Calu3 (cell line): ENCODE results near the gene DDC. TPM values are rescaled to one million over a fixed set of nuclear protein-coding genes. Genes with fewer than 3 reads are reported as not detected.

Experiments used
- BruUV-seq: library from RNA; stranded (reverse); fragments of 400-500 nt; replicated peaks from 2 replicates; lab custom pipeline; 2021; lab: Mats Ljungman, UMichigan
- CTCF ChIA-PET: fragments of 300-600 bp; sonication (Branson Sonifier 250); formaldehyde crosslinking; loops from one replicate; lab custom pipeline; 2022; ENCODE audit warnings: antibody characterized with exemption; lab: Charles Lee
- DNase-seq: peaks from one replicate; pipeline ENCODE4 v3.0.0; 2022
- H3K27ac Mint-ChIP-seq: one replicate; pipeline ENCODE4 v1.8.0; 2022; ENCODE audit warnings: mixed read lengths; ENCODE audit not compliant: unreplicated experiment
- H3K27me3 Mint-ChIP-seq: one replicate; pipeline ENCODE4 v1.8.0; 2022; ENCODE audit warnings: mixed read lengths; ENCODE audit not compliant: unreplicated experiment
- H3K36me3 Mint-ChIP-seq: one replicate; pipeline ENCODE4 v1.8.0; 2022; ENCODE audit warnings: mild to moderate bottlenecking, moderate library complexity, mixed read lengths; ENCODE audit not compliant: insufficient read depth, unreplicated experiment
- H3K4me1 Mint-ChIP-seq: one replicate; pipeline ENCODE4 v1.8.0; 2022; ENCODE audit warnings: mild to moderate bottlenecking, low read depth, mixed read lengths; ENCODE audit not compliant: unreplicated experiment
- H3K4me3 Mint-ChIP-seq: one replicate; pipeline ENCODE4 v1.8.0; 2022; ENCODE audit warnings: mild to moderate bottlenecking, low read depth, moderate library complexity, mixed read lengths; ENCODE audit not compliant: unreplicated experiment
- H3K9me3 Mint-ChIP-seq: one replicate; pipeline ENCODE4 v1.8.0; 2022; ENCODE audit warnings: low read depth, mixed read lengths; ENCODE audit not compliant: unreplicated experiment
- CTCF ChIP-seq: fragments of 200-600 bp; IDR thresholded peaks from one replicate; pipeline ENCODE4 v1.8.0; 2022; ENCODE audit warnings: antibody characterized with exemption; ENCODE audit not compliant: unreplicated experiment
- intact Hi-C: fragments of 100-400 bp; cut with micrococcal nuclease; formaldehyde crosslinking; loops from one replicate; pipeline ENCODE4 v1.10.0; 2022; ENCODE audit not compliant: unreplicated experiment
- total RNA-seq: library from RNA; stranded (reverse); gene quantifications from 2 replicates; pipeline ENCODE4 v1.2.3, GENCODE V29; 2022

Gene DDC
- total RNA-seq, 1 experiment from 2014 or later = 3.7 TPM

GRCh38 chr7:50409856-50410745 is 155.1 kb downstream of the DDC start:
- no TSS peak for BruUV-seq
- intact Hi-C loops = no loop called here

More at GRCh38 chr7:50409856-50410745, 155.1 kb downstream of the DDC start:
- no peak overlapping the region for H3K4me3 Mint-ChIP-seq
- H3K9me3 Mint-ChIP-seq = no peaks in the 10 kb centered on the region
- peaks cover 77% of the 10 kb centered on the region for H3K27me3 Mint-ChIP-seq
- CTCF ChIA-PET = no interaction called here
- H3K27ac Mint-ChIP-seq = no peak overlapping the region
- no peaks in the 10 kb centered on the region for H3K36me3 Mint-ChIP-seq
- no peak for DNase-seq
- no peak for TF ChIP-seq CTCF
- H3K4me1 Mint-ChIP-seq = no peaks in the 10 kb centered on the region

Other genes with a start within 250 kb of the DDC start
- gene FIGNL1, start 115.1 kb downstream of the DDC start, total RNA-seq = 36.3 and 42.5 TPM in 2 replicates
- gene GRB10, start 217.5 kb upstream of the DDC start, total RNA-seq = 86.2 and 90.6 TPM in 2 replicates